Panc1 (cell line): ENCODE measurements around the gene MAPK10.

Experiments
- POLR2AphosphoS5 ChIP-seq: IDR thresholded peaks from 2 replicates; pipeline ENCODE4 v1.6.1; 2012; ENCODE audit warnings: mild to moderate bottlenecking, low read depth, low read length, moderate library complexity
- TF ChIP-seq, protein P1 (sequence below): fragments of 450-650 bp; IDR thresholded peaks from 2 replicates; pipeline ENCODE4 v1.5.1; 2017; ENCODE audit warnings: mild to moderate bottlenecking

DNA sequence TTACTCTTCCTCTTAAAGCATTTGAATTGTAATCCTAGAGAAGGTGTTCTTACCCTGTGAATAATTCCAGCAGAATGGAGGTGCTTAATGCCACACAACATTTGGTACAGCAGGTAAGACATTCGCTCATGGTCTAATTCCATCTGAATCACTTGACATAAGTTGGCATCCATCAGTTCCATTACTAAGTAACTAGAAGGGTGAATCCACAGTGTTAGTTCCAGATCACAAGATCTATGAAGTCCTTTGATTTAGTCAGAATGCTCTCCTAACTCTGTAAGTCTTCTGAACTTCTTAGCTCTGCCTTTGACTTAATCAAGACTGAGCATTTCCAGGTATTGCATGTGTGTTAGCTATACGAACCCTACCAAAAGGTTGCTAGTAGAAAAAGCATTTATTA lies 258.0 kb downstream of the MAPK10 start:
- no peak for TF ChIP-seq POLR2AphosphoS5
- TF ChIP-seq, protein P1, sequence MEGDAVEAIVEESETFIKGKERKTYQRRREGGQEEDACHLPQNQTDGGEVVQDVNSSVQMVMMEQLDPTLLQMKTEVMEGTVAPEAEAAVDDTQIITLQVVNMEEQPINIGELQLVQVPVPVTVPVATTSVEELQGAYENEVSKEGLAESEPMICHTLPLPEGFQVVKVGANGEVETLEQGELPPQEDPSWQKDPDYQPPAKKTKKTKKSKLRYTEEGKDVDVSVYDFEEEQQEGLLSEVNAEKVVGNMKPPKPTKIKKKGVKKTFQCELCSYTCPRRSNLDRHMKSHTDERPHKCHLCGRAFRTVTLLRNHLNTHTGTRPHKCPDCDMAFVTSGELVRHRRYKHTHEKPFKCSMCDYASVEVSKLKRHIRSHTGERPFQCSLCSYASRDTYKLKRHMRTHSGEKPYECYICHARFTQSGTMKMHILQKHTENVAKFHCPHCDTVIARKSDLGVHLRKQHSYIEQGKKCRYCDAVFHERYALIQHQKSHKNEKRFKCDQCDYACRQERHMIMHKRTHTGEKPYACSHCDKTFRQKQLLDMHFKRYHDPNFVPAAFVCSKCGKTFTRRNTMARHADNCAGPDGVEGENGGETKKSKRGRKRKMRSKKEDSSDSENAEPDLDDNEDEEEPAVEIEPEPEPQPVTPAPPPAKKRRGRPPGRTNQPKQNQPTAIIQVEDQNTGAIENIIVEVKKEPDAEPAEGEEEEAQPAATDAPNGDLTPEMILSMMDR = no peak
